GM23338 (cell line): ENCODE measurements around the gene IL22RA2. TPM values are rescaled to one million over a fixed set of nuclear protein-coding genes. Genes with fewer than 3 reads are reported as not detected.

Experiments
- ATAC-seq: fragments of 200-7000 bp; cut with Tn5 transposase; 3 replicates; pipeline ENCODE4 v1.9.1; 2020
- DNase-seq: peaks from one replicate; pipeline ENCODE4 v3.0.0-alpha.2; 2015; ENCODE audit warnings: low spot score
- H2AFZ ChIP-seq: fragments of 200-600 bp; sonication (generic); 2 replicates; pipeline ENCODE4 v1.8.0; 2016; ENCODE audit warnings: antibody characterized with exemption, mild to moderate bottlenecking, moderate library complexity
- H3F3A ChIP-seq: fragments of 200-600 bp; sonication (generic); replicated peaks from 2 replicates; pipeline ENCODE4 v1.8.0; 2017; ENCODE audit warnings: antibody characterized with exemption, mixed run types, low read depth
- H3K27ac ChIP-seq: fragments of 200-600 bp; sonication (generic); 2 replicates; pipeline ENCODE4 v1.6.1; 2016; ENCODE audit warnings: low read depth
- H3K27me3 ChIP-seq: fragments of 200-600 bp; sonication (generic); 2 replicates; pipeline ENCODE4 v1.8.0; 2016; ENCODE audit warnings: mild to moderate bottlenecking, mixed run types, moderate library complexity; ENCODE audit not compliant: insufficient read depth
- H3K36me3 ChIP-seq: fragments of 200-600 bp; sonication (generic); 2 replicates; pipeline ENCODE4 v1.8.0; 2016; ENCODE audit warnings: mild to moderate bottlenecking; ENCODE audit not compliant: insufficient read depth
- H3K4me1 ChIP-seq: fragments of 200-600 bp; sonication (generic); 2 replicates; pipeline ENCODE4 v1.8.0; 2016; ENCODE audit warnings: mild to moderate bottlenecking, moderate library complexity; ENCODE audit not compliant: insufficient read depth
- H3K4me2 ChIP-seq: fragments of 200-600 bp; sonication (generic); 2 replicates; pipeline ENCODE4 v1.7.1; 2017; ENCODE audit warnings: mixed run types
- H3K4me3 ChIP-seq: fragments of 200-600 bp; sonication (generic); 2 replicates; pipeline ENCODE4 v1.6.1; 2016; ENCODE audit warnings: mixed run types
- H3K79me2 ChIP-seq: fragments of 200-600 bp; sonication (generic); replicated peaks from 2 replicates; pipeline ENCODE4 v1.8.0; 2017; ENCODE audit warnings: mild to moderate bottlenecking; ENCODE audit not compliant: insufficient read depth
- H3K9me2 ChIP-seq: fragments of 200-600 bp; sonication (generic); 2 replicates; pipeline ENCODE4 v1.8.0; 2017; ENCODE audit not compliant: insufficient read depth
- H4K20me1 ChIP-seq: fragments of 200-600 bp; sonication (generic); replicated peaks from 2 replicates; pipeline ENCODE4 v1.8.0; 2017; ENCODE audit warnings: mild to moderate bottlenecking; ENCODE audit not compliant: insufficient read depth
- H3K27ac Mint-ChIP-seq: 2 replicates; pipeline ENCODE4 v1.8.0; 2020; ENCODE audit warnings: inconsistent platforms, mild to moderate bottlenecking, moderate library complexity, mixed read lengths
- H3K27me3 Mint-ChIP-seq: 3 replicates; pipeline ENCODE4 v1.8.0; 2022; ENCODE audit warnings: low read depth, mild to moderate bottlenecking, moderate library complexity, mixed read lengths, inconsistent platforms; ENCODE audit not compliant: insufficient read depth, poor library complexity
- H3K36me3 Mint-ChIP-seq: 3 replicates; pipeline ENCODE4 v1.8.0; 2021; ENCODE audit warnings: low read depth, mild to moderate bottlenecking, inconsistent platforms, moderate library complexity, mixed read lengths
- H3K4me1 Mint-ChIP-seq: 3 replicates; pipeline ENCODE4 v1.8.0; 2020; ENCODE audit warnings: mild to moderate bottlenecking, inconsistent platforms, mixed read lengths
- H3K4me3 Mint-ChIP-seq: 3 replicates; pipeline ENCODE4 v1.8.0; 2021; ENCODE audit warnings: moderate library complexity, mild to moderate bottlenecking, inconsistent platforms, mixed read lengths
- H3K9me3 Mint-ChIP-seq: 3 replicates; pipeline ENCODE4 v1.8.0; 2020; ENCODE audit warnings: moderate library complexity, mild to moderate bottlenecking, inconsistent platforms, mixed read lengths
- CREB1 ChIP-seq: fragments of 250-450 bp; sonication (Bioruptor Pico); IDR thresholded peaks from 2 replicates; pipeline ENCODE4 v1.5.0; 2020; ENCODE audit warnings: low read depth, mild to moderate bottlenecking, moderate library complexity
- CTCF ChIP-seq, 2 experiments: fragments of 200-600 bp in 1 of 2; sonication (generic) in 1 of 2; conservative IDR thresholded peaks; 2 replicates each; pipeline versions ENCODE4 v1.5.1 to v1.6.1; 2016 to 2017; ENCODE audit warnings: antibody characterized with exemption in 2 of 2, low read depth in 2 of 2, mild to moderate bottlenecking in 2 of 2, moderate library complexity in 1 of 2
- EZH2 ChIP-seq: fragments of 200-600 bp; sonication (generic); IDR thresholded peaks from one replicate; pipeline ENCODE4 v1.8.0; 2017; ENCODE audit warnings: antibody characterized with exemption, mild to moderate bottlenecking, low read depth; ENCODE audit not compliant: unreplicated experiment
- EZH2phosphoT487 ChIP-seq: fragments of 200-600 bp; sonication (generic); IDR thresholded peaks from one replicate; pipeline ENCODE4 v1.8.1; 2018; ENCODE audit warnings: antibody characterized with exemption; ENCODE audit not compliant: unreplicated experiment
- JUNB ChIP-seq: IDR thresholded peaks from one replicate; pipeline ENCODE4 v1.6.1; 2016; ENCODE audit warnings: antibody characterized with exemption; ENCODE audit not compliant: unreplicated experiment
- NANOG ChIP-seq: IDR thresholded peaks from 2 replicates; pipeline ENCODE4 v1.6.1; 2016; ENCODE audit warnings: antibody characterized with exemption, borderline replicate concordance
- POLR2AphosphoS5 ChIP-seq: IDR thresholded peaks from 2 replicates; pipeline ENCODE4 v1.6.1; 2016; ENCODE audit warnings: antibody characterized with exemption, low read depth
- STAT1 ChIP-seq: IDR thresholded peaks from one replicate; pipeline ENCODE4 v1.6.1; 2016; ENCODE audit warnings: antibody characterized with exemption; ENCODE audit not compliant: unreplicated experiment
- ZNF114 ChIP-seq: fragments of 250-450 bp; sonication (Bioruptor Pico); IDR thresholded peaks from 2 replicates; pipeline ENCODE4 v1.5.0; 2020; ENCODE audit warnings: mild to moderate bottlenecking, moderate library complexity
- ZNF331 ChIP-seq: fragments of 250-450 bp; sonication (Bioruptor Pico); IDR thresholded peaks from 2 replicates; pipeline ENCODE4 v1.5.0; 2020; ENCODE audit warnings: low read depth, mild to moderate bottlenecking, moderate library complexity
- ZNF462 ChIP-seq: fragments of 250-450 bp; sonication (Bioruptor Pico); IDR thresholded peaks from 2 replicates; pipeline ENCODE4 v1.5.0; 2020; ENCODE audit warnings: mild to moderate bottlenecking, moderate library complexity
- polyA plus RNA-seq: library from polyadenylated mRNA; unstranded; fragments of >200 nt; fragmentation: Nextera tagmentation; extraction: Ambion mirVana; gene quantifications from 2 replicates; pipeline ENCODE4 v1.2.1, GENCODE V29; 2016
- total RNA-seq: library from RNA; depleted of rRNA; stranded (reverse); fragments of >200 nt; shearing (Covaris generic); gene quantifications from 2 replicates; pipeline ENCODE4 v1.2.3, GENCODE V29; 2014
- TF ChIP-seq, protein P1 (sequence below): IDR thresholded peaks from one replicate; pipeline ENCODE4 v1.6.1; 2018; ENCODE audit warnings: antibody characterized with exemption; ENCODE audit not compliant: unreplicated experiment
- TF ChIP-seq, protein P2 (sequence below): IDR thresholded peaks from 2 replicates; pipeline ENCODE4 v1.6.1; 2016; ENCODE audit warnings: antibody characterized with exemption

Gene IL22RA2
- total and polyA plus RNA-seq, 2 experiments from 2014 or later, result not detected

DNA sequence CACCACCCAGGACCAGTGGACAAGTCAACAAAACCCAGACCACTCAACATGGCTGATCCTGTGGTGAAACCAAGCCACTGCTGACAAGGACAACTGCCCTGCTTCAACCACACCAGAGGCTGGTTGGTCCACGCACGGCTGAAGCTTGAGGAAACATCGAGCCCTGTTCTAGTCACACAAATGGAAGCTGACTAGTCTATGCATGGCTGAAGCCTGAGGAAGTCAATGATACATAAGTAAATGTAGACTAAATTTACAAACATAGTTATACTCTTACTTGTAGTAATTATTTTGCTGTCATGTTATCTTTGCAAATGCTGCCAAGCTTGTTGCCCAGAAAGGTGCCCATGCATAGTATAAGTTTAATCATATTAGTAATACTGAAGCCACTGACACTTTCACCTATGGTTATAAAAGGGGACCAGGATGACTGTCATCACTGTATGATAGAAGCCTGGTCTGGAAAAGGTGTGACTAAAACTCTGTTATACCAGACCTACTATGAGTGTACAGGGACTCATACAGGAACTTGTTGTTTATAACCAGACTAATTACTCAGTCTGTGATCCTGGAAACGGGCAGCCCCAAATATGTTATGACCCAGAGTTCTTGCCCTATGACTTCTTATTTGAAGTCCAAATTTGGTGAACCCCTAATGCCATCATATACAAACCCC lies 5.6 kb downstream of the IL22RA2 start:
- Mint-ChIP-seq H3K4me1 (peaks cover 19% of the 10 kb centered on the region), H3K9me3 (peaks cover 52% of the 10 kb centered on the region), H3K27me3 (peaks cover 7% of the 10 kb centered on the region), H3K27ac (no peak overlapping the region), H3K4me3 (no peak overlapping the region), H3K36me3 (peaks cover 44% of the 10 kb centered on the region)
- Histone ChIP-seq H2AFZ (no peak overlapping the region), H3K27me3 (no peaks in the 10 kb centered on the region), H3K4me2 (no peak overlapping the region), H3F3A (no peaks in the 10 kb centered on the region), H3K36me3 (no peaks in the 10 kb centered on the region), H3K9me2 (peaks cover 4% of the 10 kb centered on the region; the same call in 1 of the 2 replicates), H3K27ac (no peak overlapping the region), H4K20me1 (no peaks in the 10 kb centered on the region), H3K4me1 (peaks cover 26% of the 10 kb centered on the region), H3K79me2 (no peaks in the 10 kb centered on the region), H3K4me3 (no peak overlapping the region)
- DNase-seq, result no peak
- no peak for TF ChIP-seq CTCF (conservative IDR thresholded peaks at IDR 0.05; ENCODE audit: low read depth in 2 of 2)
- TF ChIP-seq CREB1 (CRISPR knock-in tag), result no peak
- TF ChIP-seq ZNF462 (CRISPR knock-in tag), result no peak
- TF ChIP-seq, protein P1, sequence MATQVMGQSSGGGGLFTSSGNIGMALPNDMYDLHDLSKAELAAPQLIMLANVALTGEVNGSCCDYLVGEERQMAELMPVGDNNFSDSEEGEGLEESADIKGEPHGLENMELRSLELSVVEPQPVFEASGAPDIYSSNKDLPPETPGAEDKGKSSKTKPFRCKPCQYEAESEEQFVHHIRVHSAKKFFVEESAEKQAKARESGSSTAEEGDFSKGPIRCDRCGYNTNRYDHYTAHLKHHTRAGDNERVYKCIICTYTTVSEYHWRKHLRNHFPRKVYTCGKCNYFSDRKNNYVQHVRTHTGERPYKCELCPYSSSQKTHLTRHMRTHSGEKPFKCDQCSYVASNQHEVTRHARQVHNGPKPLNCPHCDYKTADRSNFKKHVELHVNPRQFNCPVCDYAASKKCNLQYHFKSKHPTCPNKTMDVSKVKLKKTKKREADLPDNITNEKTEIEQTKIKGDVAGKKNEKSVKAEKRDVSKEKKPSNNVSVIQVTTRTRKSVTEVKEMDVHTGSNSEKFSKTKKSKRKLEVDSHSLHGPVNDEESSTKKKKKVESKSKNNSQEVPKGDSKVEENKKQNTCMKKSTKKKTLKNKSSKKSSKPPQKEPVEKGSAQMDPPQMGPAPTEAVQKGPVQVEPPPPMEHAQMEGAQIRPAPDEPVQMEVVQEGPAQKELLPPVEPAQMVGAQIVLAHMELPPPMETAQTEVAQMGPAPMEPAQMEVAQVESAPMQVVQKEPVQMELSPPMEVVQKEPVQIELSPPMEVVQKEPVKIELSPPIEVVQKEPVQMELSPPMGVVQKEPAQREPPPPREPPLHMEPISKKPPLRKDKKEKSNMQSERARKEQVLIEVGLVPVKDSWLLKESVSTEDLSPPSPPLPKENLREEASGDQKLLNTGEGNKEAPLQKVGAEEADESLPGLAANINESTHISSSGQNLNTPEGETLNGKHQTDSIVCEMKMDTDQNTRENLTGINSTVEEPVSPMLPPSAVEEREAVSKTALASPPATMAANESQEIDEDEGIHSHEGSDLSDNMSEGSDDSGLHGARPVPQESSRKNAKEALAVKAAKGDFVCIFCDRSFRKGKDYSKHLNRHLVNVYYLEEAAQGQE, result no peak
- TF ChIP-seq JUNB, result no peak
- no peak for TF ChIP-seq ZNF331 (CRISPR knock-in tag)
- TF ChIP-seq NANOG, result no peak
- TF ChIP-seq ZNF114 (CRISPR knock-in tag), result no peak
- TF ChIP-seq POLR2AphosphoS5, result no peak
- TF ChIP-seq, protein P2, sequence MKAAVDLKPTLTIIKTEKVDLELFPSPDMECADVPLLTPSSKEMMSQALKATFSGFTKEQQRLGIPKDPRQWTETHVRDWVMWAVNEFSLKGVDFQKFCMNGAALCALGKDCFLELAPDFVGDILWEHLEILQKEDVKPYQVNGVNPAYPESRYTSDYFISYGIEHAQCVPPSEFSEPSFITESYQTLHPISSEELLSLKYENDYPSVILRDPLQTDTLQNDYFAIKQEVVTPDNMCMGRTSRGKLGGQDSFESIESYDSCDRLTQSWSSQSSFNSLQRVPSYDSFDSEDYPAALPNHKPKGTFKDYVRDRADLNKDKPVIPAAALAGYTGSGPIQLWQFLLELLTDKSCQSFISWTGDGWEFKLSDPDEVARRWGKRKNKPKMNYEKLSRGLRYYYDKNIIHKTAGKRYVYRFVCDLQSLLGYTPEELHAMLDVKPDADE, result no peak
- no peak for TF ChIP-seq EZH2phosphoT487
- no peak for TF ChIP-seq STAT1
- TF ChIP-seq EZH2, result no peak
- no peak for ATAC-seq
